T-helper 1 cell treated with Interleukin-12 subunit alpha and Interleukin-12 subunit beta and Interleukin-4 antibody, amounts not matched to agents 30 ng/mL and 1 ng/mL, for 36 hours (primary cell): ENCODE data around the gene INPP5J. TPM values are rescaled to one million over a fixed set of nuclear protein-coding genes. Genes with fewer than 3 reads are reported as not detected.

Source experiments
- intact Hi-C: fragments of 100-400 bp; cut with micrococcal nuclease; formaldehyde crosslinking; loops from one replicate; pipeline ENCODE4 v1.15.1; 2024
- total RNA-seq: library from RNA; stranded (reverse); gene quantifications from 2 replicates; pipeline ENCODE4 v1.2.3, GENCODE V29; 2022

INPP5J gene
- total RNA-seq, 1 donor from 2014 or later = not detected

GRCh38 chr22:31179345-31179744 is 56.6 kb downstream of the INPP5J start:
- intact Hi-C loops = no loop called here

GRCh38 chr22:31184015-31184414 is 61.2 kb downstream of the INPP5J start:
- intact Hi-C loops = no loop called here

Other genes starting within 250 kb of the INPP5J start
- 38.7 and 46.5 TPM in 2 replicates for gene MORC2, start 154.2 kb upstream of the INPP5J start, total RNA-seq
- gene TUG1, start 153.7 kb upstream of the INPP5J start, total RNA-seq = 79.4 and 84.6 TPM in 2 replicates
- 11.4 and 12.8 TPM in 2 replicates for gene SMTN, start 41.6 kb upstream of the INPP5J start, total RNA-seq
- gene SELENOM, start 15.4 kb upstream of the INPP5J start, total RNA-seq = 9.5 and 9.6 TPM in 2 replicates
- not detected in 2 replicates for gene PLA2G3, start 17.5 kb downstream of the INPP5J start, total RNA-seq
- gene RNF185, start 37.2 kb downstream of the INPP5J start, total RNA-seq = 22.7 and 24.6 TPM in 2 replicates
- 54.4 and 65.2 TPM in 2 replicates for gene LIMK2, start 89.3 kb downstream of the INPP5J start, total RNA-seq
- 54.4 and 55.9 TPM in 2 replicates for gene PIK3IP1, start 169.5 kb downstream of the INPP5J start, total RNA-seq
- gene PATZ1, start 223.4 kb downstream of the INPP5J start, total RNA-seq = 27.4 and 31.0 TPM in 2 replicates